Frontal cortex (tissue), 4 donors: ENCODE data around the gene USP47. TPM values are rescaled to one million over a fixed set of nuclear protein-coding genes. Genes with fewer than 3 reads are reported as not detected.

Experiments used
- DNase-seq, 2 donors: peaks; one replicate each; pipeline ENCODE4 v3.0.0; 2012; ENCODE audit warnings: low spot score in 2 of 2
- FAIRE-seq: peaks from 2 replicates; lab custom pipeline; 2012; peaks lifted over from hg19 to GRCh38; lab: Jason Lieb, UNC
- total RNA-seq: library from RNA; depleted of rRNA; stranded (reverse); fragments of >200 nt; gene quantifications from one replicate; pipeline ENCODE4 v1.2.3, GENCODE V29; 2014
- donor health status: control.
- donor health status: control.
- donor health status: control.

The USP47 gene
- total RNA-seq, 1 donor from 2014 or later: 149 TPM

GRCh38 chr11:11860103-11860979, 18.6 kb downstream of the USP47 start:
- DNase-seq: no peak
- no peak for FAIRE-seq

- FAIRE-seq: no peak
- DNase-seq: no peak
Measured at GRCh38 chr11:11862999-11863398, 21.2 kb downstream of the USP47 start.

- DNase-seq (no peak), FAIRE-seq (no peak)
Measured at GRCh38 chr11:11864332-11864731, 22.6 kb downstream of the USP47 start.

DNA sequence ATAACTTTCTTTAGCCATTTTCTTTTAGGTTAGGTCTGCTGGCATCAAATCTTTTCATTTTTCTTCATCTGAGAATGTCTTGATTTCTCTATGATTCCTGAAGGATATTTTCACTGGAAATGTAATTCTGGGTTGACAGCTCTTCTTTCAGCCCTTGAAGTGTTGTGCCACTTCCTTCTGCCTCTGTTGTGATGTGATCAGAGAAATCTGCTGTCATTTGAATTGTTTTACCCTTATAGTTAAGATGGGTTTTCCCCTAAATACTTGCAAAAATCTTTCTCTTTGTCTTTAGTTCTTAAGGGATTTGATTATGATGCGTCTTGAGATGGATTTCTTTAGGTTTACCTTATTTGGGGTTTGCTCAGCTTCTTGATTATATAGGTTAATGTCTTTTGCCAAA, 23.0 kb downstream of the USP47 start:
- DNase-seq: no peak
- no peak for FAIRE-seq

DNA sequence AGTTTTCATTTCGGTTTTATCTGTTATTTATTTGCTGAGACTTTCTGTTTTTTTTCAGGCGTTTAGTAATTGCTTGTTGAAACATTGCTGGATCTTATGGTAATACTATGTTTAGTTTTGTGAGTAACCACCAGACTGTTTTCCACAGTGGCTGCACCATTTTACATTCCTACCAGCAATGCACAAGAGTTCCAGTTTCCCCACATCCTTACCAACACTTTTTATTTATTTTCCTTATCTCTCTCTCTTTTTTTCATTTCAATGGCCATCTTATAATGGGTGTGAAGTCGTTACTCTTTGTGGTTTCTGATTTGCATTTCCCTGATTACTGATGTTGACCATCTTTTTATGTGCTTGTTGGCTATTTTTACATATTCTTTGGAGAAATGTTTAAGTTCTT, 23.7 kb downstream of the USP47 start:
- FAIRE-seq (no peak), DNase-seq (no peak)

DNA sequence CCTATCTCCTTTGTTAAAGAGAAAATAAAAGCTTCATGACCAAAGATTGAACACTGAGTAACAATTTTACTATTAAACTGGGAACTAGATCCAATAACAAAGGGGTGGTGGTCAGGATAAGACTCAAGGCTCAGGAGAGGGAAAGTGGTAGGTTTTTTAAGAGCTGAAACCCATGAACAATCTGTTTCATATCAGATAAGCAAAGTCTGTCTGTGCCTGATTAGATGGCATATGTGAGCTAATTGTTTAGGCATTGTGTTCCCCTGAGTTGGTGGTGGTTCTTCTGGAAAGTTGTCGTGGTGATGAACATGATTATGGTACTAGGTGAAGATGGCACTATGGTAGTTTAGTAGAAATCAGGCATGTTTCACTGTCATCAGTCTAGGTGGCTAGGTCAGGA, 24.4 kb downstream of the USP47 start:
- DNase-seq: no peak
- no peak for FAIRE-seq

GRCh38 chr11:11867720-11868119, 25.9 kb downstream of the USP47 start:
- no peak for FAIRE-seq
- DNase-seq: no peak

GRCh38 chr11:11871991-11872401, 30.2 kb downstream of the USP47 start:
- DNase-seq: no peak
- no peak for FAIRE-seq

DNA sequence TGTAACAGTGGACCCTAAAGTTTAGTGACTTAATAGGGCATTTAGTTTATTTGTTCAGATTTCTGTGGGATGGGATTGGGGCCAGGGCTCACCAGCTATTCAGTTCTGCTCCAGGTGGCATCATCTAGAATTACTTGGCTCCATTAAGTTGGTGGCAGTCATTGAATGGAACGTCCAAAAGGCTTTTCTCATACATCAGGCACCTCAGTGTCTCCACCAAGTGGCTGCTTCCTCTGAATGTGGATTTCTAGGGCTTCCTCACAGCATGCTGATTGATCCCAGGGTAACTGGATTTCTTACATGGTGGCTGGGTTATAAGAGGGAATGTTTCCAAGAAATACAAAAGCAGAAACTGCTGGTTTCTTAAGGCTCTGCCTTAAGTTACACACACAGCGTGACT, 34.7 kb downstream of the USP47 start:
- FAIRE-seq (no peak), DNase-seq (no peak)

DNA sequence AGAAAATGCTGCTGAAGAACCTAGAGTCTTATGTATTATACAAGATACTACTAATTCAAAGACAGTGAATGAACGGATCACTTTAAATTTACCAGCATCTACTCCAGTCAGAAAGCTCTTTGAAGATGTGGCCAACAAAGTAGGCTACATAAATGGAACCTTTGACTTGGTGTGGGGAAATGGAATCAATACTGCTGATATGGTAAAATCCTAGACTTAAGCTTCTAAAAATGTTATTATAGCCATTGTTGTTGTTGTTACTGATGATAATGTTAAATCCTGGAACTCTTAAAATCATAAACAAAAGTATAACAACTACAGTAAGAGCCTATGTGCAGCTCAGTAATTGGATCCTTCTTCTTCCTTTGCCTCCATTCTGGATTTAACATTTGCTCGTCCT, 38.4 kb downstream of the USP47 start:
- FAIRE-seq (no peak), DNase-seq (no peak)

GRCh38 chr11:11882539-11882938, 40.8 kb downstream of the USP47 start:
- FAIRE-seq (no peak), DNase-seq (no peak)

DNA sequence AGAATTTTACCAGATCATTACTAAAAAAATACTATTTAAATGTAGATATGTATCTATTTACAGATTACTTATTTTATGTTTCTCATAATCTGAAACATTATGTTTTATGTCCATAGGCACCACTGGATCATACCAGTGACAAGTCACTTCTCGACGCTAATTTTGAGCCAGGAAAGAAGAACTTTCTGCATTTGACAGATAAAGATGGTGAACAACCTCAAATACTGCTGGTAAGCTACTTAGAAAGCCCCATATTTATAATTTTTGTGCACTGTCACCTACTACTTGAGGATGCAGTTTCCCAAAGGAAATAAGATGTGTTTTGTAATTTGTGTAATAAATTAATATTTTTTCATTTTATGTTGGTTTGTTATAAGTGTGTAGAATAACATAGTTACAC, 42.6 kb downstream of the USP47 start:
- no peak for FAIRE-seq
- no peak for DNase-seq

DNA sequence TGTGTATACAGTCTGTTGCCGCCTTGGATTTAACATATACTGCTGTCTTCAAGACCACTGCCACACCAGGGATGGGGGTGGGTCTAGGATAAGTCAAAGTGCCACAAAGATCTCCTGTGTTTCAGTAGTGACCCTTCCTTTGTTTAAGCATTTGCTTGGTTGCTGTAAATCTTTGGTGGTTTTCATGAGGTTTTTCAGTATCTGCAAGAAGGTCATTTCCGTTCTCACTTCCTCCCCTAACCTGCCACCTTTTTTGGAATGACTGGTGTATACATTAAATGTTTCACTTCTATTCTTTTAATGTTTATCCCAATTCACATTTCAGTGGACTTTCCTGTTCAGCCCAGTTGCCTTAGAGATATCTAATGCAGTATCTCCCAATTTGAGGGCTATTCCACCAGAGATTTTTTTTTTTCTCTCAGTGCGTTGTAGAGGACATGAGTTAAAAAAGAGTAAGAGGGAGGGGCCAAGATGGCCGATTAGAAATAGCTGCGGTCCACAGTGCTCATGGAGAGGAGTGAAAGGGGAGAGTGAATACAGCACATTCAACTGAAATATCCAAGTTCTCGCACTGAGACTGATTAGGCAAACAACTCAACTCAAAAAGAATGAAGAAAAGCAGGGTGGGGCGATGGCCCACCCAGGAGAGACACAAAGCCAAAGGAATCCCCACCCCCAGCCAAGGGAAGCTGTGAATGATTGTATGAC, 43.2 kb downstream of the USP47 start:
- no peak for DNase-seq
- no peak for FAIRE-seq

DNA sequence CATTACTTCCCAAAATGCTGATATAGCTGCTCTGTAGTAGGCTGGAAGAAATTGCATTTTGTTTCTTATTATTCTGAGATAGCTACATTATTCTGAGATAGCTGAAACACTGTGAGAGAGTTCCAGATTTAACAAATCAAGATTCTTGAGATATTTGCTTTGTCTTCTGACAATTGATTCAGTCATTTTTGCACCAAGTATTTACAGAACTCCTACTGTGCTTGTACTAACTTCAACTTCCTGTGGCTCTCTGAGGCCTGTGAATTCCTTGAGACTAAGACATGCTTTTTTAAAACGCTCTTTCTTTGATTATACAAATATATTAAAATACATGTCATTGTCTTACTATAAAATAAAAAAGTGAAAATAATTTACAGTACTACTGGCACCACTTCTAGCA, 52.7 kb downstream of the USP47 start:
- no peak for FAIRE-seq

GRCh38 chr11:11895672-11896071, 53.9 kb downstream of the USP47 start:
- FAIRE-seq (no peak), DNase-seq (no peak)

More for the DNA sequence above, 52.7 kb downstream of the USP47 start:
- DNase-seq: no peak

GRCh38 chr11:11898648-11899047, 56.9 kb downstream of the USP47 start:
- DNase-seq (no peak), FAIRE-seq (no peak)

- DNase-seq (no peak), FAIRE-seq (no peak)
Measured at GRCh38 chr11:11899401-11899800, 57.6 kb downstream of the USP47 start.

DNA sequence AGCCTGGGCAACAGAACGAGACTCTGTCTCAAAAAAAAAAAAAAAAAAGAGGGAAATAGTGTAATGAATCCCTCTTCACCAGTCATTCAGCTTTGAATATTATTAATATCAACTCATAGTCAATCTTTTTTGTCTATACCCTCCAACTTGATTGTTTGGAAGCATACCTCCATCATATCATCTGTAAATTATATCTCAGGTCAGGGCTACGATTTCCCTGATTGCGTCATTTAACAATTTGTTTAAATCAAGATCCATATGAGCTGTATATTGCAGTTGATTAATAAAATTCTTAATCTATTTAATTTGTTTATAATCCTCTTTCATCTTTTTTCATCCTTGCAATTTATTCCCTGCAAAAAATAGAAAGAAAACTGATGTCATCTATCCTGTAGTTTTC, 60.2 kb downstream of the USP47 start:
- DNase-seq: no peak
- no peak for FAIRE-seq

- no peak for FAIRE-seq
- DNase-seq: no peak
Measured at GRCh38 chr11:11909727-11910126, 68.0 kb downstream of the USP47 start.

DNA sequence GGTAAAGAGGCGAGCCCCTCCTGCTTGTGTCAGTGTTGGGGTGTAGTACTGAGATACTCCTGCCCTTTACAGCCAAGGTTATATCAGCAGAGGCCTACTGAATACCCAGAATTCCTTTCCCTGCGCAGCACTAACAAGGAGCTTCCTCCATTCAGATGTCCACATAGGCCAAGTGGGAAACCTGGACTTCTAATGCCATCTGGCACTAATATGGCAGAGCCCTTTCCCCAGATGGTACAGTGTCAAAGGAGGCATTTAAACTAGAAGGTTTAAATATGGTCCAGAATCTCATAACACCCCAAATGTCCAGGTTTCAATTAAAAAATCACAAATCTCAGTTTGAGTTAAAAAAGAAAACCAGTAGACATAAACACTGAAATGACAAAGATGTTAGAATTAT, 68.8 kb downstream of the USP47 start:
- no peak for FAIRE-seq
- no peak for DNase-seq

DNA sequence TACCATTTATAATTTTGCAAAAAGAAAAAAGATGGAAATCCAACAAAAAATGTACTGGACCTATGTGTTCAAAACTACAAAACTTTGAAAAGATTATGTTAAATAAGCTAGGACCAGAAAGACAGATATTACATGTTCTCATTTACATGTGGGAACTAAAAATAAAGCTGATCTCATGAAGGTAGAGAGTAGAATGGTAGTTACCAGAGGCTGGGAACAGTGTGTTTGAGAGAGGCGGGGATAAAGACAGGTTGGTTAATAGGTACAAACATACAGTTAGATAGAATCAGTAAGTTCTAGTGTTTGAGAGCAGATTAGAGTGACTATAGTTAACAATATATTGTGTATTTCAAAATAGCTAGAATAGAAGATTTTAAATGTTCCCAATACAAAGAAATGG, 71.6 kb downstream of the USP47 start:
- FAIRE-seq (no peak), DNase-seq (no peak)
